Measurements from ENCODE around the gene MPP2.
"Not testable (repeated sequence)": the region's sequence is repeated elsewhere in the genome, so short reads cannot be mapped to it uniquely, and the experiment has no call there.

Gene MPP2

DNA sequence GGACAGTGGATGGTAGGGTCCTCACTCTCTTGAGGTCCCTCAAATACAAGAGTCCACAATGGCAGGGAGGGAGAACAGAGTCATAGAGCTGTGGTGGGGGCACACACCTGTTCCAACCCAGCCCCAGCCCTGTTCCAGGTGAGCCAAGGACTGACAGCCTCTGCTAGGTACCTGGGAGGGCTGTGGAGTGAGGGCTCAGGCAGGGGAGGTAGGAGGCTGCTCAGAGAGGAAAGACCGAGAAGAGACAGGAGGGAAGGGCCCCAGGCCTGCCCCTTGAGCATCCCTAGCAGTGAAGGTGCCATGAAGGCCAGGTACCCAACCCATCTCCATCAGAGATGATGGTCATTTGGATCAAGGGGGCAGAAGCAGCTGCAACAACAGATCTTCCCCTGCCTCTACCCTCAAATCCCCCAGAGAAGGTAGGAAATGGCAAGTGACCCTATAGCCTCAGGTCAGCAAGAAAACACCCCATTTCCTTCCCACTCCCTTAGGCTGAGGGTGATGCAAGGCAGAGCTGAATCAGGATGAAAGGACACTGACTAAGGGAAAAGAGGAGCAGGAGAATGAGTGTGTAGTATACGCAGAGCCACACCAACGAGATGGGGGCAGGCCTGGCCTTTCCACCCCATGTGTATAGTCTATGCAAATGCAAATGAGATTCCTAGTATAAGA, 31.7 kb downstream of the MPP2 start:
- DNase-seq (ENCODE audit: low read depth): peak; percentile 7

DNA sequence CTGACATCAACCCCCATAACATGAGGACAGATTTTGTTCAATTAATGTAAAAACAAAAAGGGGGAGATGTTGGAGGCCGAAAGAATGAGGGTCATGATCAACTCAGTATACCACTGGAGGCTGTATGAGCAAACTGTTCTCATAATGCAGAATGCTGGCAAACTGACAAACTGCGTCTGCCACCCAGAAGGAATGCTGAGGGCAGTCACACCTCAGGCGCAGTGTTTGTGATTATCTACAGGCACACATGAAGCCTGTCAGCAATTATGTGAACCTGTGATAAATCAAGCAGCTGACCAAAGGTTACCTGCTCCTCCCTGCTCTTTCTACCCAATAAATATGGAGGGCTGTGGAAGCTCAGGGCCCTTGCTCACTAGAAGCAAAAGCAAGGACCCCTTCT, 33.0 kb downstream of the MPP2 start:
- DNase-seq (ENCODE audit: low read depth): no peak

DNA sequence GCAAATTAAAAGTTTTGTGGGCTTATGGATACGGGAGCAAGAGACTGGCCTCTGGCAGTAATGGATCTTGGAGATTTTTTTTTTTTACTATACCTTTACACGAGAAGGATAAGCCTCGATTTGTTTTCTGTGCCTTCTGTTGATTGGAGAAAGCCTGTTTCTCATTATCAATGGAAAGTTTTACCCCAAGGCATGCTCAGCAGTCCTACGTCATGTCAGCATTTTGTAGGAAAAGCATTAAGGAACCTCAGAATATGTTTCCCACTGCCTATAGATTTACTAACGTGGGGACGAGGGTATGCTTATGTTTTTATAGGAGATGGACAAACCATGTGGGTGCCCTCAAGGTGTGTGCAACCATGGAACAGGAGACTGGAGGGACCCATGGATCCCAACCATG, 33.5 kb downstream of the MPP2 start:
- no peak for DNase-seq (ENCODE audit: low read depth)

DNA sequence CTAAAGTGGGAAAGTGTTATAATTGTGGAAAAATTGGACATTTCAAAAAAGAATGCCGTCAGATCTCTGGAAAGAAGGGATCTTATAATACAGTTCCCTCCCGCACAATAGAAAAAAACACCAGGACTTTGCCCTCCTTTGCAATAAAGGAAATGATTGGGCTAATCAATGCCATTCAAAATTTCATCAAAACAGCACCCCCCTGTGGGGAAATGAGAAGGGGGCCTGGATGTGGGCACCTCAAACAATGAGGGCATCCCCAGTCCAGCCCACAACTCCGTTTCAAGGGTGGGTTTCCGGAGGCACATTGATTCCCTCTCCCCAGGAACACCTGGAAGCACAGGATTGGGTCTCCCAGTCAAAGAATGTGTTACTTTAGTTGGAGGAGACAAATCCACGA, 34.2 kb downstream of the MPP2 start:
- no peak for DNase-seq (ENCODE audit: low read depth)

DNA sequence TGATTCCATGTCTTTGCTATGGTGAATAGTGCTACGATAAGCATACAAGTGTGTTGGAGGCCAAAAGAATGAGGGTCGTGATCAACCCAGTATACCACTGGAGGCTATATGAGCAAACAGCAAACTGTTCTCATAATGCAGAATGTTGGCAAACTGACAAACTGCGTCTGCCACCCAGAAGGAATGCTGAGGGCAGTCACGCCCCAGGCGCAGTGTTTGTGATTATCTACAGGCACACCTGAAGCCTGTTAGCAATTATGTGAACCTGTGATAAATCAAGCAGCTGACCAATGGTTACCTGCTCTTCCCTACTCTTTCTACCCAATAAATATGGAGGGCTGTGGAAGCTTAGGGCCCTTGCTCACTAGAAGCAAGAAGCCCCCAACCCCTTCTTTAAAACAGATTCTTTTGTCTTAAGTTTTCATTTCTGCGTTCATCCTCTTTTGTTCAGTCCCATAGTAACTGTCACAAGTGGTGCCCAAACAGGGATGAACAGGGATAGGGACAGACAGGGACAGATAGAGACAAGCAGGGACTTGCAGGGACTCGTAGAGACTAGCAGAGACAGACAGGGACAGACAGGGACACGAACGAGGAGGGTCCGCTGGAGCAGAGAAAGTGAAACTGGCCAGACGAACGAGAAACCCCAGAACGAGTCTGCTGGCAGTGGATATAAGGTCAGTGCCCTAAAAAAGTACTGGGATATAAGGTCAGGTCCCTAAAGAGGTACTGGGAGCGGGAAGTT, 35.2 kb downstream of the MPP2 start:
- DNase-seq (ENCODE audit: low read depth): no peak

DNA sequence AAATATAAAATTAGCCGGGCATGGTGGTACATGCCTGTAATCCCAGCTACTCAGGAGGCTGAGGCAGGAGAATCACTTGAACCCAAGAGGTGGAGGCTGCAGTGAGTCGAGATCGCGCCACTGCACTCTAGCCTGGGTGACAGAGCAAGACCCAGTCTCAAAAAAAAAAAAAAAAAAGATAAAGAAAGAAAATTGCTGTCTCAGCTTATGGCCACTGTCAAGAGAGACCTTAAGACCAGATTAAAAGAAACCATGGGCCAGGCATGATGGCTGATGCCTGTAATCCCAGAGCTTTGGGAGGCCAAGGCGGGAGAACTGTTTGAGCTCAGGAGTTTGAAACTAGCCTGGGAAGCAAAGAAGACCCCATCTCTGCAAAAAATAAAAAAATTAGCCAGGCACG, 38.3 kb downstream of the MPP2 start:
- not testable (repeated sequence) for DNase-seq (ENCODE audit: low read depth)

DNA sequence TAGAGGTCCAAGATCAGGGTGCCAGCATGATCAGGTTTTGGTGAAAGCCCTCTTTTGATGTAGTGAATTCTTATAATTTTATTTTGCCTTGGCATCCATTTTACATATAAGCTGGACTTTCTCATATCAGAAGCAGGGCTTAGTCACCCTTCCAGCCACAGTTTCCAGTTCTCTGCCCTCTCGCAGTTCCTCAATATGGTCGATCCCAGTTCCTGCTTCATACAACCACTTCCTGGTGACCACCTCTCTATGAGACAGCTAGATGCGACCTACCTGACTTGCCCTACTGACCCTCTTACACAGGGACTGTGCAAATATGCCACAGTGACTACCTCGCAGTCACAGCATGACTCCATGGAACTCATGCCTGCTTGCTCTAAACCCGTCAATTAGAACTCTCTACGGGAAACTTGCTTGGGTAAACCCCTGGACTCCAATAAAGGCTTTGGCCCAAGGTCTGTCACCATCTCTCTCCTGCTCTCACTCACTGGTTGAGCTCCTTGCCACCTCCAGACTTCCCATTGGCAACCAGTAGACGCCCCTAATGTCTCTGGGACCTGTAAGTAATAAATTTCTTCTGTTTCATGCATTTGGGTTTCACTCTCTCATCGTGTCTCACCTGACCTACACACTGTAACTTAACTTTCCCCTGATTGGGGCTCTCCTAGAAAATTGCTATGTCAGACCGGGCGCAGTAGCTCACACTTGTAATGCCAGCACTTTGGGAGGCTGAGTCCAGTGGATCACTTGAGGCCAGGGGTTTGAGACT, 38.9 kb downstream of the MPP2 start:
- DNase-seq (ENCODE audit: low read depth): no peak

DNA sequence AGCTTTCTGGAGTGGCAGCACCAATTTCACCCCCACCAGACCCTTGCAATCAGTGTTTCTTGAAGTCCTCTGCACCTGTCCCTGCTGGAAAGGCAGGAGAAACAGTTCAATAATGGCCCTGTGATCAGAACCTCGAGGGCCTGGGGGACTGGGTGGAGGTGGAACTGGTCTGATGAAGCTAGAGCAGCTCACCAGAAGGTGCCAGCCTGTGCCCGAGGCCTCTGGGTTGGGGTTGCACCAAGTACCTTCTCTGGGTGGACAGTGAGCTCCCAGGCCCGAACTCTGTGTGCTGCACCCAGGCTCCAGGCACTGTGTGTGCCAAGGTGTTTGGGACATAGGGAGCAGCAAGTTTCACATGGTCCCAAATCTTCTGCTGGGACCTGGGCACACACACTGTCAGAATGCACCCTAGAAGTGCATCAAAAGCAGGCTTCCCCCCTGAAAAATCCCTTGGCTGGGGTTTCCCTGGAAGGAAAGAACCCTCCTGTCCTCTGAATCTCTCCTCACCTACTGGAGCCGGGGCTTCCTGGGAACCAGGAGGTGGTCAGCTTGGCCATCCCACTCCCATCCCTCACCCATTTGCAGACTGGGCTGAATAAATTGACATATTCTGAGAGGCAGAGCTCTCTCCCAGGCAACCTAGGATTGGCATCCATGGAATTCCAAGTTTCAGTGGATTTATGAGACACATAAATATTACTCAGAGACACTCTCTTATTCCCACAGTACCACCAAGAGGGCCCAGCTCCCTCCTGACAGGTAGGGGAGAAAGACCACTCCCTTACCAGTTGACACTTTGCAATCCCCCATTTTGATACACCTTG, 43.0 kb downstream of the MPP2 start:
- DNase-seq (ENCODE audit: low read depth): no peak

DNA sequence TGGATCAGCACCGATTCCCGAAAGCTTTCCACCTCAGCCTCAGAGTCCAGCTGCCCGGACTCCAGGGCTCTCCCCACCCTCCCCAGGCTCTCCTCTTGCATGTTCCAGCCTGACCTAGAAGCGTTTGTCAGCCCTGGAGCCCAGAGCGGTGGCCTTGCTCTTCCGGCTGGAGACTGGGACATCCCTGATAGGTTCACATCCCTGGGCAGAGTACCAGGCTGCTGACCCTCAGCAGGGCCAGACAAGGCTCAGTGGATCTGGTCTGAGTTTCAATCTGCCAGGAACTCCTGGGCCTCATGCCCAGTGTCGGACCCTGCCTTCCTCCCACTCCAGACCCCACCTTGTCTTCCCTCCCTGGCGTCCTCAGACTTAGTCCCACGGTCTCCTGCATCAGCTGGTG, 45.4 kb downstream of the MPP2 start:
- DNase-seq (ENCODE audit: low read depth): no peak

DNA sequence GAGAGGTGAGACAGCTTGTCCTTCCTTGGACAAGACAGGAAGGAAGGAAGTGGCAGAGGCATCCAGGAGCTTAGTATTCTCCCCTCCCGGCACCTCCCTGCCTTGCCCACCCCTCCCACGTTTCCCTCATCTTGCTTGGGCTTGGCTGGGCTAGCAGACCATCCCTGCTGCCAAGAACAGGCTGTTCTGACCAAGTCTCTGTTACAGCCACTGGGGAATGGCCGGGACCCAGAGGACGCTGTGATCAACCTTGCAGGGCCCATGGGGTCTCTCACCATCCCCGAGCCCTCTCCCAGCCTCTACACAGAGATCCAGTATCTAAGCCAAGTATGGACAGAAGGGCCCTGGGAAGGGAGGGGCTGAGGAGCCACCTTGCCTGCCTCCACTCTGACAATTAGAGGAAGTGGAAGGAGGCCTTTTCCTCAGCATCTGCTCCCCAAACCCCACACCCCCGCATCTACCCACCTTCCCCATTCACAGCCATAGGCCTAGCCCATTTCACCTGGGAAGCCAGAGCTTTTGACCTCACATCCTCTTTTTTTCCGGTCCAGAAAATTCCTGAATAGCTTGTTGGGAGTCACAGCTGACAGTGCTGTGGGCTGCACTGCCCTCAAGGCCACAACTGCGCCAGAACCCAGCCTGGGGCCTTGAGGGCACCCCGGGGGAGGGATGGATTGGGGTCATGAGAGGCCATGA, 46.3 kb downstream of the MPP2 start:
- no peak for DNase-seq (ENCODE audit: low read depth)

DNA sequence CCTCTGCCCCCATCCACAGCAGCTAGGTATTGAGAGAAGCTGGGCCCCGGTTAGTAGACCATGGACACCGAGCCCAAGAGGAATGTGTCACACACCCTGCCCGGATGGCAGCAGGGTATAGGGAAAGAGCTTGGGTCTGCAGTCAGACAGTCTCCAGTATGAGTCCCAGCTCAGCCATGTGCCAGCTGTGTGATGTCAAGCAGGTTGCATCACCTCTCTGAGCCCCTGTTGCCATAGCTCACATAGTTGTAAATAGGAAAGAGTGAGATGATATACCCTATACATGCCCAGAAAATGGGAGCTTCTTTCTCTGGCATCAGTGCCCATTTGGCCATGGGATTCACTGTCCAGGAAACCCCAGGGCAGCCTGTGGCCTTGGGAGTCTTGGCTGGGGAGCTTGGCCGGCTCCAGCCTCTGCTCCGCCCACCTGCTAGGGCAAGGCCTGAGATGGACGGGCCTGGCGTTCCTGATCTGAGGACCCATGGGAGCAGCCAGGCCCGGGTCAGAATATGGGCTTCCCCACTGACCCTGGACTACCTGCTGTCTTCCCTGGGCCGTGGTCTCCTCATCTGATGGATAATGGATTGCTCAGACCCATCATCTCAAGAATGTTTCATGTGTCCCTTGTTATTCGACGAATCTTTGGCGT, 47.1 kb downstream of the MPP2 start:
- peak; percentile 14 for DNase-seq (ENCODE audit: low read depth)

DNA sequence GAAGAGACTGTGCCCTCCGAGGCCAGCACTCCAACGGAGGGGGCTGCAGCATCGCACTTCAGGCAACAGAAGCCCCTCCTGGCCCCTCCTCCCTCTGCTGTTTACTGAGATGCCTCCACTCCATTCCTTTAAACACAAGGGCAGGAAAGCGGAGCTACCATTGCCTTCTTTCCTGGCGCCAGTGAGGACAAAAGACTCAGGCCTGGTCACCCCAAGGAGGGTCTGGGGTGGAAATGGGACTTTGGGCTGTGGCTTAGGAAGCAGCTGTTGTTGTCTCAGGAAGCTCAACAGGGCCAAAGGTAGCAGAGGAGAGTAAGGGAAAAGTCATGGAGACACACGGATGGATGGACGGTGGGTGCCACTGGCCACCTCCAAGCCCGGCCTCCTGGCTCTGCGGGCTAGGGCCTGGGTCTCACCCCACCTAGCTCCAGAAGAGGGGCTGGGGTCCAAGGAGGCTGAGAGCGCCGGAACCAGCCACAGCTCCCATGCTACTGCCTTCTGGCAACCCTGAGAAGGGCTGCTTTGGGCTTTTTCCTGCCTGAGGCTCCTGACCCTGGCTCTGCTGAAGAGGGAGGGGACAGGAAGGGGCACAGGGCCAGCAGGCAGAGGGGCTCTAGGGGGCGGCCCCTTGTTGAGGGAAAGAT, 49.3 kb downstream of the MPP2 start:
- no peak for DNase-seq (ENCODE audit: low read depth)

DNA sequence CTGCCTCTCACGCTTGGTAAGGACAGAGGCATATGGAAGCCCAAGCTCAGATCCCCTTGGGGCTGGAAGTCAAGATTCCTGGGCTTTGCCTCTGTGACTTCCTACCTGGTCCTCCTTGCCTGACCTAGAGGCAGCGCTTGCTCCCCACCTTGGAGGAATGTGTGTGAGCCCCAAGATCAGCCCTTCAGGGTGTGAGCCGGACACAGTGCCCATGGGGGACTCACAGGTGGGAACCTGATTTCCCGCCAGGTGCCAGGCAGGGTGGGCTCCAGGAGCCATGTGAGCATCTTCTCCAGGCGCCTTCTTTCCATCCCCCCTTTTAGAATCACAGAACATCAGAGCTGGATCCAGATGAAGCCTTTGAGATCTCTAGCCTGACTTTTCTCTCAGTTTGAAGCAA, 50.2 kb downstream of the MPP2 start:
- no peak for DNase-seq (ENCODE audit: low read depth)

DNA sequence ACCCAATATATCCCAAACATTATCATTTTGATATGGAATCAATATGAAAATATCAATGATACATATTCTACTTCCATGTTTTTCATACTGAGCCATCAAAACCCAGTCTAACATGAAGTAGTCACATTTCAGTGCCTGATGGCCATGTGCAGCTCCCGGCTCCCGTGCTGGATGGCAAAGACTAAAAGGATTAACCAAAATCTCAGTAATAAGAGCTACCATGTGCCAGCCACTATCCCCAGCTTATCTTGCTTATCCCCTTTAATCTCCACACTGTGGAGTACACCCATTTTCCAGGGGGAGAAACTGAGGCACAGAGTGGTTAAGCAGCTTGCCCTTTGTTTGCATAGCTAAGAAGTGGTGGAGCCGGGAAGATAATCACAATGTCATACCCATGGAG, 51.2 kb downstream of the MPP2 start:
- DNase-seq (ENCODE audit: low read depth): no peak

DNA sequence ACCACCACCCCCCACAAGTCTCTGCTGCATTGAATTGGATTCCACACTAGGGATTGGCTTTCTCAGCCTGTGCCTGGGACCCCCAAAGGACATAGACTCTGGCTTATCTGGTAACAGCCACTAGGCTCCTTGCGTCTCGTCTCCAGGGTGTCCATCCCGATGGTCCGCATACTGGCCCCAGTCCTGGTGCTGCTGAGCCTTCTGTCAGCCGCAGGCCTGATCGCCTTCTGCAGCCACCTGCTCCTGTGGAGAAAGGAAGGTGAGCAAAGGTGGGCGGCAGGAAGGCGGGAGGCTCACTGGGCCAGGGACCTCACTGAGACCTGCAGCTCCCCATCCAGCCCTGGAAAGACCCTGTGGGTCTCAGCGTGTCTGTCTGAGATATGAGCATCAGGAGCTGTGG, 52.3 kb downstream of the MPP2 start:
- no peak for DNase-seq (ENCODE audit: low read depth)

DNA sequence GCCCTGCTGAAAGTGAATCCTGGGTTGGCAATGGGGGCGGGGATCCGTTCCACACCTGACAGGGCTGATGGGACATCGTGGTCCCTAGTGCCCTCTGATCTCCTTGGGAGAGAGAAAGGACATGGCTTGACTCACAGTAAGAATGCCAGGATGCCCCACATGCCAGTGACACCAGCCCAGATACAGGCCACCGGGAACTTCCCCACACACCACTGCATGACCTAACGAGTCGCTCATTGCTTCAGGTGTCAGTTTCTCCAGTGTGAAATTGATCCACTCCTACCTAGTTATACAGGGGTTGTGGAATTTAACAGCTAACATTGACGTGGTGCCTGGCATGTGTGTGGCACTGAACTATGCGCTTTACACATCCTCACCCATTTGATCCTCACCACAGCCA, 52.8 kb downstream of the MPP2 start:
- no peak for DNase-seq (ENCODE audit: low read depth)

DNA sequence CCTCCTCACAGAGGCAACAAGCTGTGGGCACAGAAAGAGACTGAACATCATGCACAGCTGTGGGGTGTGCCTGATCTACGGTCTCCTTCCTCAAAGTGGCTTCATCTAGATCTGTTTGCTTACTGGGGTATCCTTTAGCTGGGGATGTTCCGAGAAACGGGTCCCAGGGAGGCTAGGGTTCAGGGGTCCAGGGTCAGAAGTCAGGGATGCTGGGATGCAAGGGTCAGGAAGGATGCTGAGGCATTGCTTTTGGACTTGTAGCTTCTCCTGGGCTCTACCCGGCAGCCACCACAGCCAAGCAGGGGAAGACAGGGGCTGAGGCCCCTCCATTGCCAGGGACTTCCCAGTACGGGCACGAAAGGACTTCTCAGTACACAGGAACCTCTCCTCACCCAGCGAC, 53.8 kb downstream of the MPP2 start:
- DNase-seq (ENCODE audit: low read depth): no peak

DNA sequence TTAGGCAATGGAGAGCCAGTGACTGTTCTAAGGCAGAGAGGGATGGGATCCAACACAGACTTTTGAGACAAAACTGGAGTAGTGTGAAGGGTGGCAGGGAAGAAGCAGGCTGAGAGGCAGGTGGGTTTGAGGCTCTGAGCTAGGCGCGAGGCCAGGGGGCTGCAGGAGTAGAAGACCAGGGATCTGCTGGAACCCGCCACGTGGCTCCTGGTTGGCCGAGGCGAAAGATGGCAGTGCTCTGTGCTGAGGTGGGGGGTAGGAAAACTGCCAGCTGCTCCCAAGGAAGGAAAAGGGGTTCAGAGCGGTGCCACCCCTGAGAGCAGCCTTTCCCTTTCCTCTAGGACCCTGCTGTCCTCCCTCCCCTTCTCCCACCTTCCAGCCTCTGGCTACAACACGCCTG, 54.8 kb downstream of the MPP2 start:
- DNase-seq (ENCODE audit: low read depth): no peak

DNA sequence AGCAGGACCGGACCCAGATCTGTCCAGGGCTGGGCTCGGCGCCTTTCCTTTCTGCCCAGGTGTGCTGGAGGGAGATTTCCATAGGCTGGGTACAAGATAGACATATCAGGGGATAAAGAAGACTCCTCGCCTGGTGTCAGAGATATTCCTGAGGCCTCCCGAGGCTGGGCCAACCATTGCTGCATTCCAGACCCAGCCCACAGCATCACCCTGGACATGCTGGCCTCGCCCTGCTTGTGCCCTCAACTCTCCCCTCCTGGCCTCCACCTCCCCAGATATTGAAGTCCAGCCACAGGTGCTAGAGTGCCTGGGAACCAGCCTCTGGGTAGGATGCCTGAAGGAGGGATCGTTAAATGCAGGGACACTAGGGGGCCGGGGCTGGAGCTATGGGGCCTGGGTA, 58.2 kb downstream of the MPP2 start:
- no peak for DNase-seq (ENCODE audit: low read depth)

DNA sequence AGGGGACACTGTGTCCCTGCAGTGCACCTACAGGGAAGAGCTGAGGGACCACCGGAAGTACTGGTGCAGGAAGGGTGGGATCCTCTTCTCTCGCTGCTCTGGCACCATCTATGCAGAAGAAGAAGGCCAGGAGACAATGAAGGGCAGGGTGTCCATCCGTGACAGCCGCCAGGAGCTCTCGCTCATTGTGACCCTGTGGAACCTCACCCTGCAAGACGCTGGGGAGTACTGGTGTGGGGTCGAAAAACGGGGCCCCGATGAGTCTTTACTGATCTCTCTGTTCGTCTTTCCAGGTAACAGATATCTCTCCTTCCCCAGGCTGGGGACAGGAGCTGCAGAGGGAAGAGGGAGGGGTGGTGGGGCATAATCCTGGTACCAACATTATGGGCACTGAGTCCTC, 58.7 kb downstream of the MPP2 start:
- DNase-seq (ENCODE audit: low read depth): no peak

DNA sequence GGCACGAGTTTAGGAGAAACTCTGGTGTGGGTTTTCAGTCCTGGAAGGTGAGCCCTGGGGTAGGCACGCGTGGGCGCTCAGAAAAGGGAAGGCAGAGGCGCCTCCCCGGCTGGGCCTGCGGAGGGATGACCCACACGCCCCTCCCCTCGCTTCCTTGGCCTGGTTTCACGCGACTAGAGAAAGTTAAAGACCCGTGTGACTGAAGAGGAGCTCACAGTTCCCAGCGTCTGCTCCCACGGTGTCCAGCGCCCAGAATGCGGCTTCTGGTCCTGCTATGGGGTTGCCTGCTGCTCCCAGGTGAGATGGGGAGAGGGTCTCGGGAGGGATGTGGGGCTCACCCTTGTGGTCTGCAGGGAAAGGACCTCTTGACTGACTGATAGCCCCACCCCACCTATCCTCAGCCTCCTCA, 60.4 kb downstream of the MPP2 start, which contains the start of gene CD300LG:
Gene CD300LG, plus strand, starts transcription at position 214 of the 409 bp plus-strand sequence. Its CDS starts 41 bp downstream, at position 255.
- peak; percentile 4 for DNase-seq (ENCODE audit: low read depth)
